ENCODE results near the gene USP2. TPM values are rescaled to one million over a fixed set of nuclear protein-coding genes. Genes with fewer than 3 reads are reported as not detected.

USP2 gene
- polyA plus RNA-seq, 1 experiment: 0.27 TPM

- DNase-seq (ENCODE audit: low read depth): no peak
- H3K36me3 ChIP-seq (ENCODE audit: control insufficient read depth, insufficient read depth, low read length): no peaks in the 10 kb centered on the region
- H3K4me3 ChIP-seq (ENCODE audit: low read depth, low read length): no peak overlapping the region
- no peak for TF ChIP-seq CTCF (IDR thresholded peaks at IDR 0.05; ENCODE audit: insufficient read depth, low read depth, low read length)
- ChIA-PET POLR2A (no interaction called here), CTCF (interaction anchor here (0.9 to 11.5 kb wide), 5 partner anchors 9 to 127 kb away, joined by 3 to 126 read pairs (median 7); no protein-coding TSS in a partner anchor)
- H3K27me3 ChIP-seq (ENCODE audit: control insufficient read depth, insufficient read depth, low read length): peaks cover 16% of the 10 kb centered on the region
Observed at GRCh38 chr11:119343726-119344125, 37.8 kb downstream of the USP2 start.

GRCh38 chr11:119342362-119343130 is 38.9 kb downstream of the USP2 start:
- ChIA-PET CTCF (interaction anchor here (0.9 to 11.5 kb wide), 5 partner anchors 14 to 128 kb away, joined by 3 to 146 read pairs (median 110); no protein-coding TSS in a partner anchor), POLR2A (no interaction called here)
- no peak for DNase-seq (ENCODE audit: low read depth)

GRCh38 chr11:119342023-119342300 is 39.5 kb downstream of the USP2 start:
- no peak for DNase-seq (ENCODE audit: low read depth)
- Histone ChIP-seq H3K27me3 (ENCODE audit: control insufficient read depth, insufficient read depth, low read length) (peaks cover 10% of the 10 kb centered on the region), H3K36me3 (ENCODE audit: control insufficient read depth, insufficient read depth, low read length) (no peaks in the 10 kb centered on the region), H3K4me3 (ENCODE audit: low read depth, low read length) (no peak overlapping the region)
- CTCF ChIA-PET: interaction anchor here (5.9 to 11.5 kb wide), 4 partner anchors 14 to 129 kb away, joined by 43 to 146 read pairs (median 118); no protein-coding TSS in a partner anchor
- TF ChIP-seq CTCF (IDR thresholded peaks at IDR 0.05; ENCODE audit: insufficient read depth, low read depth, low read length): no peak
- POLR2A ChIA-PET: no interaction called here

More at GRCh38 chr11:119342362-119343130, 38.9 kb downstream of the USP2 start:
- H3K36me3 ChIP-seq (ENCODE audit: control insufficient read depth, insufficient read depth, low read length): no peaks in the 10 kb centered on the region
- TF ChIP-seq CTCF (IDR thresholded peaks at IDR 0.05; ENCODE audit: insufficient read depth, low read depth, low read length): no peak
- peaks cover 12% of the 10 kb centered on the region for H3K27me3 ChIP-seq (ENCODE audit: control insufficient read depth, insufficient read depth, low read length)
- no peak overlapping the region for H3K4me3 ChIP-seq (ENCODE audit: low read depth, low read length)

GRCh38 chr11:119341222-119342022 is 40.1 kb downstream of the USP2 start:
- H3K27me3 ChIP-seq (ENCODE audit: control insufficient read depth, insufficient read depth, low read length): peaks cover 7% of the 10 kb centered on the region
- no peak for TF ChIP-seq CTCF (IDR thresholded peaks at IDR 0.05; ENCODE audit: insufficient read depth, low read depth, low read length)
- ChIA-PET CTCF (interaction anchor here (0.6 to 11.5 kb wide), 8 partner anchors 10 to 246 kb away, joined by 3 to 146 read pairs (median 43); a partner anchor contains a TSS), POLR2A (no interaction called here)
- no peak overlapping the region for H3K4me3 ChIP-seq (ENCODE audit: low read depth, low read length)
- no peaks in the 10 kb centered on the region for H3K36me3 ChIP-seq (ENCODE audit: control insufficient read depth, insufficient read depth, low read length)
- DNase-seq (ENCODE audit: low read depth): no peak

Measured in BJ (cell line).